HepG2 (cell line): ENCODE results near the gene SESN1. TPM values are rescaled to one million over a fixed set of nuclear protein-coding genes. Genes with fewer than 3 reads are reported as not detected.
A peak's percentile ranks its signal among the peaks of the same experiment; 100 is the strongest.

ENCODE experiments used
- ARID3A ChIP-seq: IDR thresholded peaks from 2 replicates; pipeline ENCODE4 v1.6.1; 2012; ENCODE audit warnings: low read depth, low read length, improper control_type of control experiment
- CEBPG ChIP-seq: IDR thresholded peaks from 2 replicates; pipeline ENCODE4 v1.6.1; 2016
- CENPBD1 ChIP-seq: sonication (generic); formaldehyde crosslinking; IDR thresholded peaks from 2 replicates; pipeline ENCODE4 v1.8.0; 2022; ENCODE audit warnings: missing genetic modification reagents, low read depth, mild to moderate bottlenecking, borderline replicate concordance
- EP300 ChIP-seq, 3 experiments: sonication (generic) in 1 of 3; formaldehyde crosslinking in 1 of 3; IDR thresholded peaks; 2 replicates each; pipeline versions ENCODE4 v1.5.1 to v1.6.1; 2011 to 2020; ENCODE audit warnings: low read depth in 2 of 3, low read length in 2 of 3, borderline replicate concordance in 1 of 3, improper control_type of control experiment in 1 of 3, mild to moderate bottlenecking in 1 of 3, missing genetic modification reagents in 1 of 3, moderate library complexity in 1 of 3
- FOXP1 ChIP-seq, 2 experiments: fragments of 450-650 bp in 1 of 2; IDR thresholded peaks; 2 replicates each; pipeline ENCODE4 v1.6.1; 2017 to 2018; ENCODE audit warnings: antibody characterized with exemption in 1 of 2
- GATAD2A ChIP-seq: IDR thresholded peaks from 2 replicates; pipeline ENCODE4 v1.6.1; 2016
- MXD4 ChIP-seq: IDR thresholded peaks from 2 replicates; pipeline ENCODE4 v1.6.1; 2016; ENCODE audit warnings: mild to moderate bottlenecking, missing biosample characterization, missing genetic modification reagents
- NONO ChIP-seq, 2 experiments: fragments of 450-650 bp in 1 of 2; sonication (generic) in 1 of 2; formaldehyde crosslinking in 1 of 2; IDR thresholded peaks in 1 of 2; conservative IDR thresholded peaks in 1 of 2; 2 replicates each; pipeline versions ENCODE4 v1.6.1 to v1.8.0; 2017 to 2022; ENCODE audit warnings: mild to moderate bottlenecking in 1 of 2, missing genetic modification reagents in 1 of 2, moderate library complexity in 1 of 2
- NR2C2 ChIP-seq: sonication (generic); formaldehyde crosslinking; IDR thresholded peaks from 2 replicates; pipeline ENCODE4 v1.4.0; 2020; ENCODE audit warnings: missing genetic modification reagents, mild to moderate bottlenecking, moderate library complexity, borderline replicate concordance
- SIN3A ChIP-seq: IDR thresholded peaks from 2 replicates; pipeline ENCODE4 v1.6.1; 2011; ENCODE audit warnings: low read depth, mild to moderate bottlenecking, control low read depth, low read length, borderline replicate concordance
- SIN3B ChIP-seq: fragments of 150-350 bp; IDR thresholded peaks from 2 replicates; pipeline ENCODE4 v1.6.1; 2014; ENCODE audit warnings: low read length
- TBX2 ChIP-seq: sonication (generic); formaldehyde crosslinking; IDR thresholded peaks from 2 replicates; pipeline ENCODE4 v1.5.0; 2020; ENCODE audit warnings: missing genetic modification reagents, mild to moderate bottlenecking, borderline replicate concordance
- TCF7L2 ChIP-seq: IDR thresholded peaks from 2 replicates; pipeline ENCODE4 v1.6.1; 2011; ENCODE audit warnings: mild to moderate bottlenecking, low read depth, low read length, moderate library complexity
- TEAD3 ChIP-seq: optimal IDR thresholded peaks from 2 replicates; pipeline ENCODE3; 2016; ENCODE audit warnings: borderline replicate concordance
- U2AF1 ChIP-seq: fragments of 200-400 bp; formaldehyde crosslinking; optimal IDR thresholded peaks from 2 replicates; pipeline ENCODE3; 2017; ENCODE audit warnings: mild to moderate bottlenecking, low read depth, low read length
- ZBTB1 ChIP-seq: sonication (generic); formaldehyde crosslinking; IDR thresholded peaks from 2 replicates; pipeline ENCODE4 v1.4.0; 2020; ENCODE audit warnings: missing genetic modification reagents, borderline replicate concordance
- ZNF660 ChIP-seq: sonication (generic); formaldehyde crosslinking; IDR thresholded peaks from 2 replicates; pipeline ENCODE4 v1.5.1; 2020; ENCODE audit warnings: mild to moderate bottlenecking, low read depth, missing genetic modification reagents, borderline replicate concordance
- ZNF761 ChIP-seq: sonication (generic); formaldehyde crosslinking; conservative IDR thresholded peaks from 2 replicates; pipeline ENCODE4 v1.4.0; 2020; ENCODE audit warnings: mild to moderate bottlenecking, missing genetic modification reagents
- ZSCAN21 ChIP-seq: sonication (generic); formaldehyde crosslinking; IDR thresholded peaks from 2 replicates; pipeline ENCODE4 v1.8.0; 2022; ENCODE audit warnings: mild to moderate bottlenecking, missing genetic modification reagents, moderate library complexity, borderline replicate concordance
- polyA plus RNA-seq, 8 experiments: library from polyadenylated mRNA; depleted of rRNA in 3 of 8; stranded (reverse) in 7 of 8; unstranded in 1 of 8; fragments of >200 nt; fragmentation: Illumina TruSeq in 4 of 8; extraction: Trizol in 4 of 8; gene quantifications; 2 replicates each; pipeline versions ENCODE4 v1.2.1 to v1.2.3, GENCODE V29; 2011 to 2016; ENCODE audit warnings: low read depth in 4 of 8, missing spikeins in 1 of 8, mixed read lengths in 1 of 8; ENCODE audit not compliant: insufficient read depth in 1 of 8
- total RNA-seq, 5 experiments: library from RNA; depleted of rRNA; stranded (reverse); fragments of >200 nt; fragmentation: Illumina TruSeq; extraction: Trizol; gene quantifications; 2 replicates each; pipeline ENCODE4 v1.2.3, GENCODE V29; 2016; ENCODE audit warnings: low read depth in 1 of 5
- TF ChIP-seq, protein P1 (sequence below): IDR thresholded peaks from 2 replicates; pipeline ENCODE4 v1.6.1; 2016; ENCODE audit warnings: missing compliant biosample characterization, missing genetic modification reagents, borderline replicate concordance
- TF ChIP-seq, protein P2 (sequence below): IDR thresholded peaks from 2 replicates; pipeline ENCODE4 v1.6.1; 2018; ENCODE audit warnings: missing genetic modification reagents
- TF ChIP-seq, protein P3 (sequence below): sonication (generic); formaldehyde crosslinking; conservative IDR thresholded peaks from 2 replicates; pipeline ENCODE4 v1.8.1; 2023; ENCODE audit warnings: missing genetic modification reagents

Gene SESN1
- total and polyA plus RNA-seq, 2 of the 13 experiments (the other 11 are each of a cell fraction or from before 2014, with no cell fraction given): 24.9 to 44.7 TPM

DNA sequence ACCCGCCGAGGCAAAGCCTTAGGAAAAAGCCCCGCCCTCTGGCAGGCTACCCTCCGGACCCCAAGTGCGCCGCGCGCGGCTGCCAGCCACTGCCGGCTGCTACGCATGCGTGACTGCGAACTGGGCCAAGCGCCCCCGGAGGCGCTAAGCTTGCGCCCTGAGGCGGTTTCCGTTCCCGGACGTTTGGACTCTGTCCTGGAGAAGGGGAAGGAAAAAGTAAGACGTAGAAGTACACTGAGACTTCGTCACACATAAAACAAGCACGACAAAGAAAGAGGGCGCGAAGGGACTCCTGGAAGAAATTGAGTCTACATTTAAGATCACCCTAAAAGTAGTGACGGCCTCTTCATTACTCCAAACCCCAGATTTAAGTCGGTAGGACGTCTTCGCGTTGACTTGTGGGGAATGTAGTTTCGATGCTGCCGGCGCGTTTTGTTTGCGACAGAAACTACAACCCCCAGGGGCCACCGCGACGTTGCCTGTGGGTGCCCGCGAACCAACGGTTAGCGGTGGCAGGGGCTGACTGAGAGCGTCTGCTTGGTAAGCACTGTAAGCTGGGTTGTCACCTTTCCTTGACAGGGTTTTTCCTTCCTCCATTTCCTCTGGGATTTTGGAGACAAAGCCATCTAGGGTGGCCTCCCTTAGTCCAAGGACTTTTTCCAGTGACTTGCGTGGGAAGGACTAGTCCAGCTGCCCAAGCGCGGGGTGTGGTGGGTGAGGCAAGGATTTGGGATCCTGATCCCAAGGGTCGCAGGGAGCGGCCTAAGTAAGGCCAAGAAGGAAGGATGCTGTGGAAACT lies 589 bp upstream of the SESN1 start, which contains the start of gene CEP57L1 (continued):
- TF ChIP-seq ZSCAN21 (CRISPR knock-in tag) (peak; percentile 44; the same call in 1 of the 2 replicates), TBX2 (CRISPR knock-in tag) (peak; percentile 27; the same call in 1 of the 2 replicates), CENPBD1 (CRISPR knock-in tag) (no peak), ZBTB1 (CRISPR knock-in tag) (no peak), SIN3A (peak; percentile 56; the same call in 1 of the 2 replicates), ARID3A (peak; percentile 39; the same call in 1 of the 2 replicates), TEAD3 (CRISPR knock-in tag) (peak; percentile 56), NONO (IDR thresholded peaks at IDR 0.05) (no peak), NONO (CRISPR knock-in tag; conservative IDR thresholded peaks at IDR 0.05) (0 out of 2 replicates have a peak, but pooled peaks have one; percentile 29), CEBPG (CRISPR knock-in tag) (peak; percentile 25; the same call in 1 of the 2 replicates), U2AF1 (peak; percentile 62), EP300 (IDR thresholded peaks at IDR 0.05; ENCODE audit: low read depth in 2 of 2, low read length in 2 of 2) (no peak), EP300 (CRISPR knock-in tag; IDR thresholded peaks at IDR 0.05; ENCODE audit: borderline replicate concordance) (no peak), SIN3B (peak; percentile 73), TCF7L2 (no peak), ZNF660 (CRISPR knock-in tag) (no peak), FOXP1 (IDR thresholded peaks at IDR 0.05) (no peak), FOXP1 (CRISPR knock-in tag; IDR thresholded peaks at IDR 0.05) (no peak), MXD4 (no peak; the same call in none of the 2 replicates), GATAD2A (peak; percentile 19), NR2C2 (CRISPR knock-in tag) (peak; percentile 89), ZNF761 (CRISPR knock-in tag) (0 out of 2 replicates have a peak, but pooled peaks have one; percentile 43)
- TF ChIP-seq, protein P1, sequence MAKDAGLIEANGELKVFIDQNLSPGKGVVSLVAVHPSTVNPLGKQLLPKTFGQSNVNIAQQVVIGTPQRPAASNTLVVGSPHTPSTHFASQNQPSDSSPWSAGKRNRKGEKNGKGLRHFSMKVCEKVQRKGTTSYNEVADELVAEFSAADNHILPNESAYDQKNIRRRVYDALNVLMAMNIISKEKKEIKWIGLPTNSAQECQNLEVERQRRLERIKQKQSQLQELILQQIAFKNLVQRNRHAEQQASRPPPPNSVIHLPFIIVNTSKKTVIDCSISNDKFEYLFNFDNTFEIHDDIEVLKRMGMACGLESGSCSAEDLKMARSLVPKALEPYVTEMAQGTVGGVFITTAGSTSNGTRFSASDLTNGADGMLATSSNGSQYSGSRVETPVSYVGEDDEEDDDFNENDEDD (CRISPR knock-in tag): peak; percentile 77; the same call in 1 of the 2 replicates
- TF ChIP-seq, protein P2, sequence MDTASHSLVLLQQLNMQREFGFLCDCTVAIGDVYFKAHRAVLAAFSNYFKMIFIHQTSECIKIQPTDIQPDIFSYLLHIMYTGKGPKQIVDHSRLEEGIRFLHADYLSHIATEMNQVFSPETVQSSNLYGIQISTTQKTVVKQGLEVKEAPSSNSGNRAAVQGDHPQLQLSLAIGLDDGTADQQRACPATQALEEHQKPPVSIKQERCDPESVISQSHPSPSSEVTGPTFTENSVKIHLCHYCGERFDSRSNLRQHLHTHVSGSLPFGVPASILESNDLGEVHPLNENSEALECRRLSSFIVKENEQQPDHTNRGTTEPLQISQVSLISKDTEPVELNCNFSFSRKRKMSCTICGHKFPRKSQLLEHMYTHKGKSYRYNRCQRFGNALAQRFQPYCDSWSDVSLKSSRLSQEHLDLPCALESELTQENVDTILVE (CRISPR knock-in tag): no peak; the same call in 1 of the 2 replicates
- TF ChIP-seq, protein P3, sequence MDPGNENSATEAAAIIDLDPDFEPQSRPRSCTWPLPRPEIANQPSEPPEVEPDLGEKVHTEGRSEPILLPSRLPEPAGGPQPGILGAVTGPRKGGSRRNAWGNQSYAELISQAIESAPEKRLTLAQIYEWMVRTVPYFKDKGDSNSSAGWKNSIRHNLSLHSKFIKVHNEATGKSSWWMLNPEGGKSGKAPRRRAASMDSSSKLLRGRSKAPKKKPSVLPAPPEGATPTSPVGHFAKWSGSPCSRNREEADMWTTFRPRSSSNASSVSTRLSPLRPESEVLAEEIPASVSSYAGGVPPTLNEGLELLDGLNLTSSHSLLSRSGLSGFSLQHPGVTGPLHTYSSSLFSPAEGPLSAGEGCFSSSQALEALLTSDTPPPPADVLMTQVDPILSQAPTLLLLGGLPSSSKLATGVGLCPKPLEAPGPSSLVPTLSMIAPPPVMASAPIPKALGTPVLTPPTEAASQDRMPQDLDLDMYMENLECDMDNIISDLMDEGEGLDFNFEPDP (CRISPR knock-in tag): no peak
